Activated CD4-positive, alpha-beta T cell treated with anti-CD3 and anti-CD28 coated beads, Interleukin-2, amount 50 U/mL, for 48 hours (primary cell): ENCODE measurements around the gene PRPSAP2.
"Not testable (repeated sequence)": the region's sequence is repeated elsewhere in the genome, so short reads cannot be mapped to it uniquely, and the experiment has no call there.

Experiments used
- DNase-seq, 2 experiments: peaks; one replicate each; pipeline ENCODE4 v3.0.0-alpha.2; 2020

Gene PRPSAP2, protein sequence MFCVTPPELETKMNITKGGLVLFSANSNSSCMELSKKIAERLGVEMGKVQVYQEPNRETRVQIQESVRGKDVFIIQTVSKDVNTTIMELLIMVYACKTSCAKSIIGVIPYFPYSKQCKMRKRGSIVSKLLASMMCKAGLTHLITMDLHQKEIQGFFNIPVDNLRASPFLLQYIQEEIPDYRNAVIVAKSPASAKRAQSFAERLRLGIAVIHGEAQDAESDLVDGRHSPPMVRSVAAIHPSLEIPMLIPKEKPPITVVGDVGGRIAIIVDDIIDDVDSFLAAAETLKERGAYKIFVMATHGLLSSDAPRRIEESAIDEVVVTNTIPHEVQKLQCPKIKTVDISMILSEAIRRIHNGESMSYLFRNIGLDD

DNA sequence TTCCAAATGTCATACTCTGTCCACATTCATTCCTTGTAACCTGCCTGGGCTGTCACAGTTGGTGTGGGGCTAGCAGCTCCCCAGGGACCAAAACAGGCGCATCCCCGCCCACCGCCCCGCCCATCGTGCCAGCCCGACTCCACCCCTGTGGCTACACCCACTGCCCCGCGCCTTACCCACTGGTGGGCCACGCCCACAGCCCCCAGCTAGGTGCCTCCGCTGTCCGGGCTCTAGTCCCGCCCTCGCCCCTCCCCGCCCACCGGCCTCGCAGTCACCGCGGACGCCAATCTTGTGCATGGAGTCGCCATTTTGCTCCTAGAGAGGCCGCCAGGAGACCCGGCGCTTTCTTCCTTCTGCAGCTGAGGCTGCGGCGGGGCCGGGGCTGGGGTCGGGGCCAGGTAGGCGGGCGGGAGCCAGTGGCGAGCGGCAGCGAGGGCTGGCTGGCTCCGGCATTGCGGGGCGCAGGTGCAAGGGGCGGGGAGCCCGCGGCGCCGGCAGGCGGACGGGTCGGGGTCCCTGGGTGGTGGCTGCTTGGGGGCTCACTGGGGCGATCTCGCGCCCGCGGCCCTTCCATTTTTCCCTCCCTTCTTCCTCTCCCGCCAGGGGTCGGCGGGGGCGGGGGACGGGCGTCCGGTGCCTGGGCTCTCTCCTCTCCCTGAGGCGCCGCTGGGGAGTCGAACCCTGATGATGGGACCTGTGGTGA is at the start of gene PRPSAP2:
TSS of gene PRPSAP2 (plus strand) at position 268 of the 703 bp plus-strand sequence. CDS start 7,703 bp downstream, outside the sequence.
- DNase-seq = peak; percentile 94 to 95

DNA sequence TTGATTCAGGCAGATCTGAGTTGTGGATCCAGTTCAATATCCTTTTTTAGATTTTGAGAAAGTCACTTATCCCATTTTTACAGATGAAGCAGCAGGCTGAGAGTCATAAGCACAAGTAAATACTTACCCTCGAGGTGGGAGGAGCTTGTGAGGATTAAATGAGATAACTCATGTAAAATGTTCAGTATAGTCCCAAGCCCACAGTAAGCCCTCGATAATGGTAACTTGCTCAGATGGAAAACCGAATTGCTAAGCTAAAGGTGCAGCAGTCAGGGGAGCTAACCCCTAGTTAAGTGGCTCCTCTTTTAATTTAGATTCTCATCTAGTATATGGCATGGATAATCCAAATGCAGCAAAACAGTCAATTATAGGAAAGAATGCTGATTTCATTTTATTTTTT is 42.0 kb upstream of the PRPSAP2 start:
- DNase-seq = not testable (repeated sequence)

DNA sequence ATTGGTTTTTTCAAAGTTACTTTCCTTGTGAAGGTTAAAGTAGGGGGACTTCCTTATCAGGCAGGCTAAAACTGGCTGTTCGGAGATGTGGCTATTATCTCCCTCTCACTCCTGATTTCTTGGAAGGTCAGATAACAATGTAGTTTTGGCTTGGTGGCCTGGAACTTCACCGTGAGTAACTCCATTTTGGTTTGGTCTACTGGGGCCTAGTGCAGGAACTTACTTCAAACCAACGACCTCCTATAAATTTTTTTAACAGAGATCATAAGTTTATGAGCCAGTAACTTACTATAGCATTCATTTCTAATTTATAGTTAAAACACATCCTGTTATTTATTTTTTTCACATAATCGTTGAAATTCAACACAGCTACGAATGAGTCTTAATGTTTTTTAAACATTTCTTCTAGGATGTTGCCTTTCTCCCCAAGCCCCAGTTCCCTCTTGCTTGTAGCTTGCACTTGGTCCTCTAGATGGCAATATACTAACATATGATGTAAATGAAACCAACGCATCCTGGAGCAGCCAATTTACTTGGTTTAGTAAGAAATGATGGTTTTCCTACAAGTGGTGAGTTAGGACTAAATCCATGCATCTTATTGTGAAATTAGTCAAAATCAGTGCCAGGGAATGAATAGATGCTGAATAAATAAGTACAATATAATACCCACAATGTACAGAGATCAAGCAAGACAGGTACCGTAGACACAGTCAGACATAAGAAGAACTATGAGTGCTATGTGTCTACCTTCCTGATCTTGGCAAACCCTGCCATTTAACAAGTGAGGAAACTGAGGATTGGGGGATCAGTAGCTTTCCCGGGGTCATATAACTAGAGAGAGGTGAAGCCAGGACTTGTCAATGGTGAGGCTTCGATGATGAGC is 41.2 kb upstream of the PRPSAP2 start:
- peak in 1 of 2 experiments; percentile 27 for DNase-seq

DNA sequence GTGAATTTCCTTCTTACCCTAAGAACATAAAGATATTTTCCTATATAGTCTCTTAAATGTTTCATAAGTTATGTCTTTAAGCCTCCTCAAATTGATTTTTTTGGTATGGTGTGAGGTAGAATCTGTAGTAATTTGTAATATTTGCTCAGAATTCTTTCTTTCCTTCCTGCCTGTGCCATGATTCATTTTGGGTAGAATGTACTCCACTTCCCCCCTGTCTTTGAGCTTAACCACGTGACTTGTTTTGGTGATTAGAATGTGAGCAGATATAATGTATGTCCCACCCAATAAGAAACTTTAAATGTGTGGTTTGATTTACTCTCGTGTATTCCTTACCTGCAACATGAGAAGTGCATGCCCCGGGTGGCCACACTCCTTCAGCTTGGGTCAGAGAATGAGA is 36.5 kb upstream of the PRPSAP2 start:
- not testable (repeated sequence) for DNase-seq

DNA sequence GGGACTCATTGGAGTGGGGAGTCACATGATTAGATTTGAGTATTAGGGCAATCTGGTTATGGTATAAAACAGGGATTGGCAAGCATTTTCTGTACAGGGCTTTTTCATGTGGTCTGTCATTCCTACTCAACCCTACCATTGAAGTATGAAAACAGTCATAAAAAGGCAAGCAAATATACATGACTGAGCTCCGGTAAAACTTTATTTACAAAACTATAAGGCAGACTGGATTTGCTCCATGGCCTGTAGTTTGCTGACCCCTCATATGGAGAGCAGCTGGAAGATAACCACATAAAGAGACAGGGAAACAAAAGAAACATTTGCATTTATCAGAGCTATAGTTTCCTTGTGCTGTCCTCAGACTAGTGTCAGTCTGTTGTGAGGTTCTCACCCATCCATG is 30.3 kb upstream of the PRPSAP2 start:
- DNase-seq = not testable (repeated sequence)

DNA sequence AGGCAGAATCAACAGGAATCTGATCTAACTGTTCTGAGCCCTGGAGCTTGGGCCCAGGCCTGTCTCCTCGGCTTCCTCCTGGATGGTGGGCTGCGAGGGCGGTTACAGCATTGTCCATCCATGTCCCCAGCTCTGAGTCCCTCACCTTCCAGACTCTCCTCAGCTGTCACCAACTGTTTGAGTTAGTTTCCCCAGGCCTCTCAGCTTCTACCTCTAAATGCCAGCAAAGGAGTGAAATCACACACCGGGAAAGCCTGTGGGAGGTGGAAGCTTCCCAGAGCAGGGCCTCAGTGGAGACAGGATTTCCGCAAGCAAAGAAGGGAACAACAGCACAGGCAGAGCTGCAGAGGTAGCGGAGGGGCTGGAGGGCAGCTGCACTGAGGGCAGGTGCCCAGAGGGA is 9.4 kb upstream of the PRPSAP2 start:
- no peak for DNase-seq

DNA sequence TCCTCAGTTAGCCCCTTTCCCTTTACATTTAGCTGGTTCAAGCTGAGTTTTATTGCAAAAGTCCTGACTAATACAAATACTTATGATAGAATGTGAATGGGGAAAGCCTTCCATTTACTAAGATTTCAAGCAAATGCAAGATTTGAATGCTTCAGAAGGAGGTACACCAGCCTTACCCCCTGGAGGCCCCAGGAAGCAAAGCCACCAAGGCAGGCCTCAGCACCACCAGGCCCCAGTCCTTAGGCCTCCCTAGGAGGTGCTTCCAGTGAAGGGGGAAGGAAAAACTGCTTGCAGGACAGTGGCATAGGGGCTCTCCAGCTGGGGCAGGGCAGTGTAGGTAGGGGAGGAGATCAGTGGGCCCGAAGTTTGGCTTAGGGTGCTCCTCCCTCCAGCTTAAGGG is 7.3 kb upstream of the PRPSAP2 start:
- no peak for DNase-seq

DNA sequence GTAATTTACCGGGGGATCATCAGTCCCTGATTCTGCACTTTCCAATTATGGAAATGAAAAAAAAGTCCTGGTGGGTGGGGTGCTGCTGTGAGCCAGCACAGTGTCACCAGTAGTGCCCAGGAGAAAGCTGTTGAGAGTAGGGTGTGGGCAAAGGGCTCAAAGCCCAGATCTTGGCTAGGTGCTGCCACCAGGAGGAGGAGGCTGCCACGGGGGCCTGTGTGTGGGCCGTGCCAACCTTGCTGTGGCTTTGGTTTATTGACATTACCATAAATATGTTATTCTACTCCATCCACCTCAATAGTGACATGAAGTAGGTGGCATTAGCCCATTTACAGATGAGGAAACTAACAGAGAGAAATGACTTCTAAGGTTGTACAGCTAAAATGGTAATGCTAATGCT is 6.7 kb upstream of the PRPSAP2 start:
- DNase-seq = no peak

DNA sequence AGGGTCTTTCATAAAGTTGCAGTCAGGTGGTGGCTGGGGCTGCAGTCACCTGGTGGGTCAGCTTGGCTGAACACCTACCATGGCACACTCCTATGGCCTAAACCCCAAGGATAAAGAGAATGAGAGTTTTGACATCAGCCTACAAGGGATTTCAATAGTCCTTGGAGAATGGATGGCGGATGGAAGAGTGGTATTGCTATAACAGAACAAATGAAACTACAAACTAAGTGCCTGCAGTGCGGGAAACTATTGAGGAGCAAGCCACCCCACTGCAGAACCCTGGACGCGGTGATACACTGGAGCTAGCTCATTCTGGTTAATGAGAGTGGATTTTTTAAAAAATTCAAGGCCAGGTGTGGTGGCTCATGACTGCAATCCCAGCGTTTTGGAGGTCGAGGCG is 3.0 kb upstream of the PRPSAP2 start:
- DNase-seq = no peak

DNA sequence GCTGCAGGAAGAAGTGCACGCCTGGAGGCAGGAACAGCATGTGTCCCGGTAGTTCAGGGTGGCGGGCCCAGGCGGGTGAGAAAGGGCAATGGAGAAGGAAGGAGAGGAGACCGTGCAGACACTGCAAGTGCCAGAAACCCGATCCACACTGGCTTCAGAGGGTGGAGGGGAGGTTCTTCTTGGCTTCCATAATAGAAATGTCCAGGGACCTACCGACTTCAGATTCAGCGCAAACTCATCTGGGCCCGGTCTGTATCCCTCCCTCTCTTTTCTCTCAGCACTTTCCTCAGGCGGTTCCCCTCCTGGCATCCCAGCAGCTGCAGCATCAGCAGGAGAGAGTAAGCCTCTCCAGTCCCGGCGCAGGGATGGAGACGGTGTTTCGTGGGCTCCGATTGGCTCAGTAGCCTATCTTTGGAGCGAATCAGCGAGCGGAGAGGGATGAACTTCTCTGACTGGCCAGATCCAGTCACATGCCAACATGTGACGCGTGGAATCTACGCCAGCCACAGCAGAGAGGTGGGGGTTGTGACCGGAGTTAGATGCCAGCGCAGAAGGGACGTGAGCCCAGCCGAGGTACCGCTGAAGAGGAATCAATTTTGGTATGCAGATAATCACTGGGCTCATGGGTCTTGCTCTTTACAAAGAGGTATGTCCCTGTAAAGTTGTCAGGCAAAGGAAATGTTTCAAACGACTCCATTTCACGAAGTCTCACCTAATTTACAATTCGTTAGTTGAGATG is 1.9 kb upstream of the PRPSAP2 start:
- peak; percentile 85 to 90 for DNase-seq

DNA sequence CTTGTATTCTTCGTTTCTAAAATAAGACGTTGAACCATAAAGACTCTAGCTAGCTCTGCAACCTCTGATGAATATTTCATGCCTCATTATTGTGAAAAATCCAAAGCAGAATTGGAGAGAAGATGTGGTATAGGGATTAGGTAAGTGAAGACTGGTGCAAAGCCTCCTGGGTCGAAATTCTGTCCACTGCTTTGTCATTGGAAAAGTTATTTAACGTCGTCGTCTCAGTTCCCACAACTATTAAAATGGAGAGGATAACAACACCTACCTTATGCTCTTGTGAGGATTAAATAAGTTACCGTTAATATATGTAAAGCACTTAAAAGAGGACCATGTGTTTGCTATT is 1.4 kb upstream of the PRPSAP2 start:
- no peak for DNase-seq

DNA sequence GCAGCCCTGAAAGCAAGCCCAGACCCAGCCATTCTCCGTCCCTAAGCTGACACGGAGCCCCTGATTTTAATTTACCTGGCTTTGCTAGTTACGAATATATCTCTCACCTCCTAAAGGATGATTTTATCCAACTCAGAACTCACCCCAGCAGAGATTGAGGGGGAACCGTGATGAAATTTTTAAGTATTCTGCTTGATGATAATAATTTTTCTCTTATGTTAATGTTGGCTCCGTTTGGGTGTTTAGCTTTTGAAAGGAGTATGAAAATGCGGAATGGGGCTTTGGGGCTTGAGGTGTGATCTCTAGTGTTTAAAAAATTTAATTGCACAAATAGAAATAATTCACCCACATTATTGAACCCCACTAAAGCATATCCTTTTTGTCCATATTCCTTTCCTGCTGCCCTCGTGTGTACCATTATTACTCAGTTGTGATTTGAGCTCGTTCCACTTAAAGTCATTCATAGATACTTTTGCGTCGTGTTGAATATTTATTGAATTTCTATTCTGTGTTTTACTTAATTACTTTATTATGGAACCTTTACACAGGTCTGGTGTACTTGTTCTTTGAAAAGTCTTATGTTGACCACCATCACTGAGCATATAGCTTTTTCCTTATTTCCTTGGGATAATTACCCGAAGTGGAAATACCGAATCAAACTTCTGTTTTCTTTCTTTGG is 775 bp downstream of the PRPSAP2 start:
- no peak for DNase-seq

DNA sequence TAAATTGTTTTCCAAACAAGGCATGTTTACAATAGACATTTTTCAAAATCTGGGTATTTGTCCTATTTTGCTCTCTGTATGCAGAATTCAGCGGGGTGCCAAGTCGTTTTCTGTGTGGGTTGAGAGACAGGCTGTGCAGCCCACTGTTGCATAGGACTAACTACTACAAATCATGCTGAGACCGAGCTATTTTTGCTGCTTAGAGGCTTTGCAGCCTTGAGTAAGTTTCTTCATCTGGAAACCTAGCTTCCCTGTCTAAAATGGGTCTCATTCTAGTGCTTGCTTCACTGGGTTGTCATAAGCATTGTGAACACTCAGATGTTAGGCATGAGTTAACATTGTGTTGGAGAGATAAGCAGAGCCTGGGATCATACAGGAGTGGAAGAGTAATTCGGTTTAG is 1.3 kb downstream of the PRPSAP2 start:
- DNase-seq = no peak

DNA sequence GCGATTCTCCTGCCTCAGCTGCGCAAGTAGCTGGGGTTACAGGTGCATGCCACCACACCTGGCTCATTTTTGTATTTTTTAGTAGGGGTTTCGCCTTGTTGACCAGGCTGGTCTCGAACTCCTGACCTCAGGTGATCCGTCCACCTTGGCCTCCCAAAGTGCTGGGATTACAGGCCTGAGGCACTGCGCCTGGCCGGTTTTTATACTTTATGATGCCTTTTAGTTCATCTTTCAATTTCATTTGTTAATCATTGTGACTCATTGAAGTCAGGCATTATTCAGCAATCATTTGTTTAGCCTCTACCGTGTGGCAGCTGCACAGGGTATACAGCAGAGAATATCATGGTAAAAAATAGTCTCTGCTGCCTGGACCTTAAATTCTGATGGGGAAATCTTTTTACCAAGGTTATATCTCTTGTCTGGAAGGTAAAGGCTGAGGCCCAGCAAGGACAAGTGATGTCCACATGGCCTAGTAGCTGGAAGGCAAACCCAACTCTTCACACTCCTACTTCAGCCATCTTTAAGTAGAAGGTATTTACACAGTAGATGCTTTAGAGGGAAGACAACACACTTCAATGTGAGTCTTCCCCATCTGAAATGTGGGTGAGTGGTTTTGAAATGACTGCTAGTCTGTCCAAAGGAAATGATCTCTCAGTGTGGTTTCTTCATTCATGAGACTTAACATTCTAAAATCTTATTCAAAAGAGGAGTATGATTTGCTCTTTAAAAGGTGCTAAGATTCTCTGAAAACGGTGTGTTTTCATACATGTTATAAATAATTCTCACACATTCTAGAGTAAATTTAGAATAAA is 2.4 kb downstream of the PRPSAP2 start:
- no peak for DNase-seq

DNA sequence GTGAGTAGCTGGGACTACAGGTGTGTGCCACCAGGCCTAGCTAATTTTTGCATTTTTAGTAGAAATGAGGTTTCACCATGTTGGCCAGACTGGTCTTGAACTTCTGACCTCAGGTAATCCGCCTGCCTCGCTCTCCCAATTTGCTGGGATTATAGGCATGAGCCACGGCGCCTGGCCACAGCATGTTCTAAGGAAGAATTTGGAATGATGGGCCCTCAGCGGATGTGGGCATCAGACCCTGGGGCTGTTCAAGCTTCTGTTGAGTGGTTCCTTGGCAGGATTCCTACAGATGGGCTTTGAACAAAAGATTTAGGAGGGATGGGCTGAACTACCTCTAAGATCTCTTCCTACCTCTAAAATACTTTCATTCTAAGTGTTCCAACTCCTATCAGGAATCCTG is 4.1 kb downstream of the PRPSAP2 start:
- no peak for DNase-seq

DNA sequence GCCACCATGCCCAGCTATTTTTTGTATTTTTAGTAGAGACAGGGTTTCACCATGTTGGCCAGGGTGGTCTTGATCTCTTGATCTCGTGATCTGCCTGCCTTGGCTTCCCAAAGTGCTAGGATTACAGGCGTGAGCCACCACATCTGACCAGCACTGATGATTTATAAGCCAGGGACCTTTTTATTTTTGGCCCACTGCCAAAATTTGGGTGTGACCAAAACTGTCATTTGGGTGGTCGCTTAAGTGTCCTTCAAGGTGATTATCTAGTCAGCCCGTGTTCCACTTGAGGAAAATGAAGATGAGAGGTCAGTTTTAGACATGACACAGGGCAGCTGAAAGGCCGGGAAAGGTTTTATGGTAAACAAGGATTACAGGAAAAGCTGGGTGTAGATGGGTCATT is 7.1 kb downstream of the PRPSAP2 start:
- not testable (repeated sequence) for DNase-seq

DNA sequence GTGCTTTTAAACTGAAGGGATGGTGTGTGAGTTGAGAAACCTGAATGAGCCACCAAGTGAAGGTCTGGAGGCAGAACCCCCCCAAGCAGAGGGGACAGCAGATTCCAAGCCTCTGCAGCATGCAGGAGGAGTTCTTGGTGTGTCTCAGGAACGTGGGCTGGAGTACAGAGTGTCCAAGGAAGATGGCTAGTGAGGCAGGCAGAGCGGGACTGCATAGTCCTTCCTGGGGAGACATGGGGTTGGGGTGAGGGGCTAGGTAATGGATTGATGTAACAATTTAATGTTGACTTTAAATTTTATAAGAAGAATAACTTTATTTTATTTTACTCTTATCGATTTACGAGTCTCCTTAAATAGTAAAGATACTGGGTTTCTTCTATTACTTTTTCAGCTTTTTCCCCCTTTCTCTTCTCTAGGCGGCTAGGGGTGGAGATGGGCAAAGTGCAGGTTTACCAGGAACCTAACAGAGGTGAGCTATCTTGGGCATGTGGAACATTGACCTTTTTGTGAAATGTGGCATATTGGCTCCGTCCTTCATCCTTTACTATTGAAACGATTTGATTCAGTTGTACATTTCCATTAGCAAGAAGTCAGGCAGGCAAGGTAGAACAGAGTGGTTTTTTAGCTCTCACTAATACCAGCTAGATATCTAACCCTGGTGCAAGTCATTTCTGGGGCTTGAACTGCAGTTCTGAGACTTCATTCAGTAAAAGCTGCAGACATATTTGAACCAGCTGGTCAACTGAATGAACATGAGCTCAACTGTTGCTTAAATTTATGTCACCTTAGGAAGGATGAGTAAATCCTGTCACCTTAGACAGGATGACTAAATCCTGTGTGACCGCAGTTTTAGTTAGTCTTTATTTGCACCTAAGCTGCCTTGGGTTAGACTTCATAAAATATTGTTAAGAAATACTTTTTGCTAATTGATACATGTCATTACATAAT is 9.2 kb downstream of the PRPSAP2 start:
- no peak for DNase-seq

DNA sequence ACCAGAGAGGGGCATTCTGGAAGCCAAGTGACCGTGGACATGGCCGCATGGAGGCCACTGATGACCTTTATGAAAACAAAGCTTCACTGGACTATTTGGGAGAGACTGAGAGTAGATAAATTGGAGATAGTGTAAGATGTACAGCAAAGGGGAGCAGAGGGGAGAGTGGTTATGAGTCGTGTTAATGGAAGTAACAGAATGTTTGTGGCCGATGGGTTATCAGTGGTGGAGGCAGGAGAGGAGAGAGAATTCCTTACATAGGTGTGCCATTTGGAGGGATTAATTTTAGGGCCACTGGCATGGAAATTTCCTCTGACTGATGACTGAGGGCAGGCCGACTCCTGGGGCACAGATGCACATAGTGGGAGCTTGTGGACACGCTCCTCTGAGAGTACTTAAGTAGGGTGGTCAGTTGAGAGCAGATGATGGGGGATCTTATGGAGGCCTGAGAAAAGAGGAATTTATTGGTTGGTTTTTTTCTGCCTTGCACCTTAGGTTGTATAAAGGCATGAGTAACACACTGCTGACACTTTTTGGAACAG is 19.2 kb downstream of the PRPSAP2 start:
- no peak for DNase-seq

DNA sequence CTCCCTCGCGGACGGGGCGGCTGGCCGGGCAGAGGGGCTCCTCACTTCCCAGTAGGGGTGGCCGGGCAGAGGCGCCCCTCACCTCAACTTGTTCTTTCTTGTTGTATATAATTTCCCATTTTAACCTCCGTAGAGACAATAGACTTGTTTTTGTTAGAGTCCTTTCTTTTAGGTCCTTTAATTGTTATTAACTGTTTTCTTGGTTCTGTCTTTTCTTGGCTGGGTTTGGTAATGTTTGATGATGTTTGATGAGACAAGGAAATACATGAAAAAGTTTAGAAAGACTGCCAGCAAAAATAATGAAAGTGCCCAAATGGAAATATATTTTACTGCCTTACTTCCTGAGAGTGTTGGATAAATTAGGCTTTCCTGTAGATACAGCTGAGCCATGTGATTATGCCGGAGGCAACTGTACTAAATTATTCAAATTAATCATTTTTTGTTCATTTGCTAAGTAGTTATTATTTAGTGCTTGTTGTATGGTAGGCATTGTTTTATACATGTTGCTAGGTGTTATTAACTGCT is 30.9 kb downstream of the PRPSAP2 start:
- DNase-seq = no peak

DNA sequence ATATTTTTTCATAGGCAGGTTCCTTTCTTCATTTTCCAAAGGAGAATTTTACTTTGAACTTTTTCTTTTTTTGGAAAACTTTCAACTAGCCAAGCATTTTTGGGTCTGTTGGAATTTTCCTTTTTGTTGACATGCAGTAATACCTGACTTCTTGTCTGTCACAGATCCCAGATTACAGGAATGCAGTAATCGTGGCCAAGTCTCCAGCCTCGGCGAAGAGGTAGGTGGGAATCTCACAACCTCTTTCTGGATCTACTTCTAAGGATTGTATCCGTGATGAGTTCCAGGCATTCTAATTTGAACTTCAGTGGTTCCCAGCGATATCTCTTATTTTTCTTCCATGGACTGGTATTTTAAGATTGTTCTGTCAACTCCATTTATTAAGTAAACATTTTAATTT is 31.7 kb downstream of the PRPSAP2 start:
- no peak for DNase-seq
